K562 (cell line): ENCODE results near the gene ACSS1. TPM values are rescaled to one million over a fixed set of nuclear protein-coding genes. Genes with fewer than 3 reads are reported as not detected.

ENCODE experiments used
- ATAC-seq: fragments of 200-7000 bp; cut with Tn5 transposase; 3 replicates; pipeline ENCODE4 v1.9.1; 2020; ENCODE audit warnings: moderate library complexity
- BruUV-seq: library from RNA; stranded (reverse); fragments of 400-500 nt; replicated peaks from 2 replicates; lab custom pipeline; 2021; lab: Mats Ljungman, UMichigan
- CTCF ChIA-PET: fragments of 300-600 bp; formaldehyde crosslinking; extraction: SDS; loops from one replicate; lab custom pipeline; 2021; ENCODE audit warnings: low intra/inter-chr PET ratio; lab: Yijun Ruan, JAX
- POLR2A ChIA-PET: fragments of 300-600, 350-650 bp; sonication (Branson Sonifier 250); formaldehyde crosslinking; extraction: SDS; loops from one replicate; lab custom pipeline; 2021; ENCODE audit warnings: antibody characterized with exemption, inconsistent platforms; lab: Yijun Ruan, JAX
- DNase-seq, 4 experiments: peaks; one replicate each; pipeline versions ENCODE4 v3.0.0 to v3.0.0-alpha.2; 2011 to 2018; ENCODE audit warnings: low spot score in 3 of 4, mixed read lengths in 3 of 4; ENCODE audit errors: extremely low read depth in 1 of 4
- FAIRE-seq: peaks from 2 replicates; lab custom pipeline; 2011; peaks lifted over from hg19 to GRCh38; lab: Jason Lieb, UNC
- H2AFZ ChIP-seq: 2 replicates; pipeline ENCODE4 v1.6.0; 2011; ENCODE audit warnings: low read depth, low read length, control low read depth, inconsistent platforms
- H3K27ac ChIP-seq: fragments of 200-600 bp; 3 replicates; pipeline ENCODE4 v1.8.0; 2011; ENCODE audit warnings: low read depth, mild to moderate bottlenecking, control low read depth, inconsistent platforms, low read length, moderate library complexity, mixed read lengths; ENCODE audit errors: extremely low read depth
- H3K27me3 ChIP-seq, 2 experiments: fragments of 300-600 bp in 1 of 2; 2 replicates in 1 of 2; 3 replicates in 1 of 2; pipeline versions ENCODE4 v1.6.0 to v1.8.0; 2011; ENCODE audit warnings: inconsistent platforms in 2 of 2, low read length in 2 of 2, mild to moderate bottlenecking in 1 of 2, mixed read lengths in 1 of 2, moderate library complexity in 1 of 2; ENCODE audit not compliant: control insufficient read depth in 2 of 2, insufficient read depth in 2 of 2
- H3K36me3 ChIP-seq: fragments of 300-600 bp; 3 replicates; pipeline ENCODE4 v1.8.0; 2011; ENCODE audit warnings: mild to moderate bottlenecking, low read length, inconsistent platforms; ENCODE audit not compliant: control insufficient read depth, insufficient read depth
- H3K4me1 ChIP-seq, 2 experiments: fragments of 200-600 bp in 1 of 2; replicated peaks in 1 of 2; 2 replicates in 1 of 2; 3 replicates in 1 of 2; pipeline versions ENCODE4 v1.5.1 to v1.8.0; 2011; ENCODE audit warnings: inconsistent platforms in 2 of 2, low read length in 2 of 2, mild to moderate bottlenecking in 1 of 2, mixed read lengths in 1 of 2, moderate library complexity in 1 of 2; ENCODE audit not compliant: control insufficient read depth in 2 of 2, insufficient read depth in 2 of 2
- H3K4me2 ChIP-seq: 2 replicates; pipeline ENCODE4 v1.6.1; 2011; ENCODE audit warnings: low read length, control low read depth, inconsistent platforms, mixed read lengths; ENCODE audit not compliant: insufficient read depth
- H3K4me3 ChIP-seq: fragments of 200-600 bp; sonication (generic), shearing (Covaris generic); 2 replicates; pipeline ENCODE4 v1.5.1; 2016; ENCODE audit warnings: control low read depth, inconsistent platforms
- H3K79me2 ChIP-seq: fragments of 200-600 bp; 3 replicates; pipeline ENCODE4 v1.8.0; 2011; ENCODE audit warnings: low read length, inconsistent platforms; ENCODE audit not compliant: control insufficient read depth, insufficient read depth
- H3K9ac ChIP-seq, 2 experiments: 2 replicates each; pipeline versions ENCODE4 v1.6.0 to v1.6.1; 2011; ENCODE audit warnings: low read depth in 2 of 2, low read length in 2 of 2, control low read depth in 1 of 2, inconsistent platforms in 1 of 2, mild to moderate bottlenecking in 1 of 2, mixed read lengths in 1 of 2; ENCODE audit not compliant: insufficient read depth in 1 of 2
- H3K9me1 ChIP-seq: one replicate; pipeline ENCODE4 v1.6.0; 2011; ENCODE audit warnings: inconsistent platforms, mild to moderate bottlenecking, low read length, moderate library complexity; ENCODE audit not compliant: control insufficient read depth, insufficient read depth
- H3K9me3 ChIP-seq: replicated peaks from 2 replicates; pipeline ENCODE4 v1.5.1; 2011; ENCODE audit warnings: low read depth, low read length, inconsistent platforms; ENCODE audit not compliant: control insufficient read depth, insufficient read depth
- H4K20me1 ChIP-seq: replicated peaks from 2 replicates; pipeline ENCODE4 v1.6.1; 2011; ENCODE audit warnings: low read length, inconsistent platforms, mixed read lengths; ENCODE audit not compliant: control insufficient read depth, insufficient read depth
- FOS ChIP-seq: IDR thresholded peaks from 3 replicates; pipeline ENCODE4 v1.6.1; 2011; ENCODE audit not compliant: insufficient read length; ENCODE audit errors: extremely low read depth
- HDAC6 ChIP-seq: IDR thresholded peaks from 2 replicates; pipeline ENCODE4 v1.6.1; 2012; ENCODE audit warnings: low read depth, mild to moderate bottlenecking, control low read depth, inconsistent platforms, low read length, moderate library complexity
- HNRNPK ChIP-seq: fragments of 200-400 bp; formaldehyde crosslinking; IDR thresholded peaks from one replicate; pipeline ENCODE4 v1.6.1; 2018; ENCODE audit warnings: mild to moderate bottlenecking, low read depth, low read length; ENCODE audit not compliant: poor library complexity, severe bottlenecking
- HOXB6 ChIP-seq: fragments of 250-450 bp; sonication (Bioruptor Pico); IDR thresholded peaks from 2 replicates; pipeline ENCODE4 v1.5.1; 2022; ENCODE audit warnings: mild to moderate bottlenecking, borderline replicate concordance
- MYNN ChIP-seq, 2 experiments: sonication (generic); formaldehyde crosslinking in 1 of 2; IDR thresholded peaks; 2 replicates each; pipeline versions ENCODE4 v1.5.0 to v1.6.1; 2016 to 2020; ENCODE audit warnings: antibody characterized with exemption in 1 of 2, missing genetic modification reagents in 1 of 2
- PHB ChIP-seq: fragments of 250-450 bp; sonication (Bioruptor Pico); IDR thresholded peaks from 2 replicates; pipeline ENCODE4 v1.5.0; 2021
- PHB2 ChIP-seq: fragments of 450-650 bp; IDR thresholded peaks from 2 replicates; pipeline ENCODE4 v1.6.1; 2017; ENCODE audit warnings: low read depth
- ZNF324 ChIP-seq: fragments of 250-450 bp; sonication (Bioruptor Pico); IDR thresholded peaks from 2 replicates; pipeline ENCODE4 v1.4.0; 2020; ENCODE audit warnings: mild to moderate bottlenecking
- ZNF512 ChIP-seq: IDR thresholded peaks from 2 replicates; pipeline ENCODE4 v1.6.1; 2016; ENCODE audit warnings: missing genetic modification characterization, missing compliant biosample characterization
- WGBS: fragments of 100-300 bp; shearing (Covaris generic); methylation state at CpG from one replicate; pipeline ENCODE4 v1.1.6; 2016; ENCODE audit warnings: low coverage, mixed read lengths; ENCODE audit not compliant: insufficient coverage; ENCODE audit errors: missing lambda C conversion rate; 5-methylcytosine and 5-hydroxymethylcytosine counted together
- in situ Hi-C: fragments of 300-500 bp; cut with MboI; formaldehyde crosslinking; loops from 4 replicates; pipeline ENCODE4 v1.15.0; 2018; ENCODE audit warnings: inconsistent platforms, mixed read lengths
- intact Hi-C: fragments of 100-400 bp; cut with micrococcal nuclease; formaldehyde crosslinking; loops from 2 replicates; pipeline ENCODE4 v1.14.2; 2022
- polyA plus RNA-seq, 8 experiments: library from polyadenylated mRNA; depleted of rRNA in 4 of 8; stranded (reverse) in 5 of 8; unstranded in 3 of 8; fragments of >200 nt; fragmentation: Nextera tagmentation in 2 of 8; fragmentation: Illumina TruSeq in 1 of 8; extraction: Ambion mirVana in 2 of 8; extraction: Trizol in 1 of 8; gene quantifications; 2 replicates each; pipeline versions ENCODE4 v1.2.1 to v1.2.3, GENCODE V29; 2011 to 2014; ENCODE audit warnings: inconsistent platforms in 1 of 8, missing spikeins in 1 of 8
- total RNA-seq, 7 experiments: library from RNA; depleted of rRNA in 6 of 7; stranded (reverse); fragments of >200 nt in 6 of 7; fragmentation: Illumina TruSeq in 2 of 7; extraction: Trizol in 2 of 7; gene quantifications; 2 replicates each; pipeline versions ENCODE4 v1.2.1 to v1.2.3, GENCODE V29; 2011 to 2021; ENCODE audit warnings: low replicate concordance in 1 of 7

ACSS1 gene
- total and polyA plus RNA-seq, 9 of the 15 experiments (the other 6 are each of a cell fraction or from before 2014, with no cell fraction given), result 0.07 to 2.1 (median 0.27) TPM; not detected in 3

GRCh38 chr20:24995741-24996448, 62.0 kb downstream of the ACSS1 start:
- ChIA-PET POLR2A (interaction anchor here (0.6 kb wide), 1 partner anchor 252 kb away, joined by 3 read pairs; the partner anchor contains the start of gene PYGB), CTCF (interaction anchor here (2.0 to 3.8 kb wide), 2 partner anchors 69 to 184 kb away, joined by 12 to 34 read pairs; no protein-coding TSS in a partner anchor)
- BruUV-seq, result no TSS peak
- H3K79me2 ChIP-seq, result peaks cover 15% of the 10 kb centered on the region
- H3K9me1 ChIP-seq, result no peaks in the 10 kb centered on the region
- DNase-seq (no peak), FAIRE-seq (no peak), ATAC-seq (no peak)
- H3K9ac ChIP-seq, result no peak overlapping the region
- H3K27me3 ChIP-seq, result peaks cover 0 to 7% of the 10 kb centered on the region in 2 experiments; a peak in 3 of 5 replicates
- 4% methylated on average over 8 of the region's 9 CpGs for WGBS
- no peaks in the 10 kb centered on the region for H3K36me3 ChIP-seq
- in situ Hi-C loops (no loop called here), intact Hi-C loops (loop anchor here (2.0 to 10.0 kb wide), 4 partner anchors 75 to 399 kb away; partner anchors contain the start of gene ABHD12)
- no peaks in the 10 kb centered on the region for H3K9me3 ChIP-seq
- no peak overlapping the region for H3K4me3 ChIP-seq
- no peak overlapping the region for H2AFZ ChIP-seq
- no peak overlapping the region for H3K27ac ChIP-seq
- no peak for TF ChIP-seq PHB
- TF ChIP-seq HDAC6, result no peak
- TF ChIP-seq HNRNPK, result no peak
- TF ChIP-seq ZNF324 (CRISPR knock-in tag), result no peak
- no peak for TF ChIP-seq ZNF512
- TF ChIP-seq HOXB6 (CRISPR knock-in tag), result no peak
- no peak for TF ChIP-seq FOS
- no peak for TF ChIP-seq PHB2
- TF ChIP-seq MYNN (IDR thresholded peaks at IDR 0.05), result no peak
- TF ChIP-seq MYNN (CRISPR knock-in tag; IDR thresholded peaks at IDR 0.05), result no peak
- H3K4me1 ChIP-seq, result peaks cover 10 to 11% of the 10 kb centered on the region in 2 experiments; a peak in 4 of 5 replicates
- no peak overlapping the region for H3K4me2 ChIP-seq
- H4K20me1 ChIP-seq, result peaks cover 4% of the 10 kb centered on the region; the same call in 1 of the 2 replicates
